Measurements from ENCODE around the gene SAMD9.
A peak's percentile ranks its signal among the peaks of the same experiment; 100 is the strongest.
"Not testable (repeated sequence)": the region's sequence is repeated elsewhere in the genome, so short reads cannot be mapped to it uniquely, and the experiment has no call there.

The SAMD9 gene

GRCh38 chr7:93117852-93118530 is at the start of gene SAMD9:
Gene SAMD9 (minus strand): TSS chr7:93117979. CDS start chr7:93106097, 11,882 bp downstream.
- FAIRE-seq = no peak
- peak; percentile 90 for DNase-seq (ENCODE audit: low spot score)

GRCh38 chr7:93165447-93165846 is 47.7 kb upstream of the SAMD9 start:
- no peak for FAIRE-seq

GRCh38 chr7:93164766-93165165 is 47.0 kb upstream of the SAMD9 start:
- DNase-seq (ENCODE audit: low spot score) (no peak), FAIRE-seq (no peak)

More at GRCh38 chr7:93165447-93165846, 47.7 kb upstream of the SAMD9 start:
- DNase-seq (ENCODE audit: low spot score) = no peak

- no peak for DNase-seq (ENCODE audit: low spot score)
- peak; percentile 59 for FAIRE-seq
Observed at GRCh38 chr7:93161181-93161762, 43.5 kb upstream of the SAMD9 start.

- DNase-seq (ENCODE audit: low spot score) (no peak), FAIRE-seq (no peak)
Observed at GRCh38 chr7:93160410-93160809, 42.6 kb upstream of the SAMD9 start.

GRCh38 chr7:93159490-93159889 is 41.7 kb upstream of the SAMD9 start:
- peak; percentile 5 for FAIRE-seq
- DNase-seq (ENCODE audit: low spot score) = no peak

- peak; percentile 56 for DNase-seq (ENCODE audit: low spot score)
- FAIRE-seq = no peak
Observed at GRCh38 chr7:93156884-93157283, 39.1 kb upstream of the SAMD9 start.

- no peak for FAIRE-seq
Observed at GRCh38 chr7:93150200-93150835, 32.5 kb upstream of the SAMD9 start.

GRCh38 chr7:93148727-93149126 is 30.9 kb upstream of the SAMD9 start:
- DNase-seq (ENCODE audit: low spot score) (no peak), FAIRE-seq (no peak)

More at GRCh38 chr7:93150200-93150835, 32.5 kb upstream of the SAMD9 start:
- DNase-seq (ENCODE audit: low spot score) = no peak

- FAIRE-seq (no peak), DNase-seq (ENCODE audit: low spot score) (peak; percentile 37)
Observed at GRCh38 chr7:93148144-93148543, 30.4 kb upstream of the SAMD9 start, which contains the start of gene SAMD9L. Gene SAMD9L (minus strand): TSS chr7:93148385. CDS start chr7:93135971, 12,414 bp downstream.

GRCh38 chr7:93147363-93147762 is 29.6 kb upstream of the SAMD9 start:
- FAIRE-seq = no peak
- DNase-seq (ENCODE audit: low spot score) = peak; percentile 77

GRCh38 chr7:93146472-93147141 is 28.8 kb upstream of the SAMD9 start:
- FAIRE-seq (no peak), DNase-seq (ENCODE audit: low spot score) (no peak)

- DNase-seq (ENCODE audit: low spot score) (no peak), FAIRE-seq (no peak)
Observed at GRCh38 chr7:93146036-93146435, 28.3 kb upstream of the SAMD9 start.

- FAIRE-seq = no peak
- DNase-seq (ENCODE audit: low spot score) = no peak
Observed at GRCh38 chr7:93145354-93145753, 27.6 kb upstream of the SAMD9 start.

GRCh38 chr7:93142127-93142526 is 24.3 kb upstream of the SAMD9 start:
- DNase-seq (ENCODE audit: low spot score) = no peak
- no peak for FAIRE-seq

GRCh38 chr7:93140582-93141191 is 22.9 kb upstream of the SAMD9 start:
- DNase-seq (ENCODE audit: low spot score) (no peak), FAIRE-seq (peak; percentile 37)

GRCh38 chr7:93138576-93138975 is 20.8 kb upstream of the SAMD9 start:
- DNase-seq (ENCODE audit: low spot score) = no peak
- no peak for FAIRE-seq

GRCh38 chr7:93133005-93133404 is 15.2 kb upstream of the SAMD9 start:
- DNase-seq (ENCODE audit: low spot score) = no peak
- no peak for FAIRE-seq

GRCh38 chr7:93132216-93132615 is 14.4 kb upstream of the SAMD9 start:
- no peak for FAIRE-seq

GRCh38 chr7:93126954-93127353 is 9.2 kb upstream of the SAMD9 start:
- not testable (repeated sequence) for FAIRE-seq; DNase-seq (ENCODE audit: low spot score)

More at GRCh38 chr7:93132216-93132615, 14.4 kb upstream of the SAMD9 start:
- DNase-seq (ENCODE audit: low spot score) = no peak

GRCh38 chr7:93123532-93123931 is 5.8 kb upstream of the SAMD9 start:
- not testable (repeated sequence) for FAIRE-seq; DNase-seq (ENCODE audit: low spot score)

All from urothelium cell line (cell line).